ENCODE data around the gene ZNF185.
A peak's percentile ranks its signal among the peaks of the same experiment; 100 is the strongest.

The ZNF185 gene

GRCh38 chrX:152918707-152919106 lies 20.8 kb downstream of the ZNF185 start:
- H4K20me1 ChIP-seq (ENCODE audit: insufficient read depth, low read length), result no peaks in the 10 kb centered on the region
- TF ChIP-seq EZH2phosphoT487 (IDR thresholded peaks at IDR 0.05; ENCODE audit: low read length) (no peak), EZH2 (optimal IDR thresholded peaks at IDR 0.05; ENCODE audit: low read depth, low read length) (no peak)
- no peak overlapping the region for H3K4me3 ChIP-seq (ENCODE audit: low read length)
- no peak overlapping the region for H3K9ac ChIP-seq (ENCODE audit: low read length)
- no peaks in the 10 kb centered on the region for H3K79me2 ChIP-seq (ENCODE audit: low read length)
- H3K27ac ChIP-seq (ENCODE audit: low read length), result no peak overlapping the region
- H3K9me3 ChIP-seq (replicated peaks; ENCODE audit: insufficient read depth, low read length), result no peaks in the 10 kb centered on the region
- DNase-seq, result no peak
- H3K36me3 ChIP-seq (replicated peaks; ENCODE audit: insufficient read depth, low read length), result no peaks in the 10 kb centered on the region
- no peaks in the 10 kb centered on the region for H3K4me1 ChIP-seq (ENCODE audit: low read length)
- H3K27me3 ChIP-seq (replicated peaks; ENCODE audit: insufficient read depth, low read length), result no peaks in the 10 kb centered on the region
- no peak overlapping the region for H2AFZ ChIP-seq (ENCODE audit: low read length)
- no peak overlapping the region for H3K4me2 ChIP-seq (ENCODE audit: low read depth, low read length)
- H3K9me2 ChIP-seq (replicated peaks; ENCODE audit: insufficient read depth, low read length), result no peaks in the 10 kb centered on the region
- no peaks in the 10 kb centered on the region for H3F3A ChIP-seq (ENCODE audit: insufficient read depth, low read length)

- Histone ChIP-seq H3F3A (ENCODE audit: insufficient read depth, low read length) (no peaks in the 10 kb centered on the region), H3K27ac (ENCODE audit: low read length) (no peak overlapping the region), H3K36me3 (replicated peaks; ENCODE audit: insufficient read depth, low read length) (no peaks in the 10 kb centered on the region), H4K20me1 (ENCODE audit: insufficient read depth, low read length) (no peaks in the 10 kb centered on the region), H3K27me3 (replicated peaks; ENCODE audit: insufficient read depth, low read length) (no peaks in the 10 kb centered on the region), H3K4me1 (ENCODE audit: low read length) (no peaks in the 10 kb centered on the region), H3K9ac (ENCODE audit: low read length) (no peak overlapping the region), H2AFZ (ENCODE audit: low read length) (no peak overlapping the region), H3K4me2 (ENCODE audit: low read depth, low read length) (no peak overlapping the region), H3K79me2 (ENCODE audit: low read length) (no peaks in the 10 kb centered on the region), H3K4me3 (ENCODE audit: low read length) (no peak overlapping the region), H3K9me2 (replicated peaks; ENCODE audit: insufficient read depth, low read length) (no peaks in the 10 kb centered on the region), H3K9me3 (replicated peaks; ENCODE audit: insufficient read depth, low read length) (no peaks in the 10 kb centered on the region)
- TF ChIP-seq EZH2 (optimal IDR thresholded peaks at IDR 0.05; ENCODE audit: low read depth, low read length) (no peak), CTCF (IDR thresholded peaks at IDR 0.05; ENCODE audit: low read length) (no peak), EZH2phosphoT487 (IDR thresholded peaks at IDR 0.05; ENCODE audit: low read length) (no peak)
- DNase-seq, result no peak
These were observed 25.7 kb downstream of the ZNF185 start for GRCh38 chrX:152923599-152923998.

- TF ChIP-seq EZH2phosphoT487 (IDR thresholded peaks at IDR 0.05; ENCODE audit: low read length) (no peak), EZH2 (optimal IDR thresholded peaks at IDR 0.05; ENCODE audit: low read depth, low read length) (no peak), CTCF (IDR thresholded peaks at IDR 0.05; ENCODE audit: low read length) (no peak)
- Histone ChIP-seq H3K4me2 (ENCODE audit: low read depth, low read length) (no peak overlapping the region), H4K20me1 (ENCODE audit: insufficient read depth, low read length) (no peaks in the 10 kb centered on the region), H3K27me3 (replicated peaks; ENCODE audit: insufficient read depth, low read length) (no peaks in the 10 kb centered on the region), H3K79me2 (ENCODE audit: low read length) (no peaks in the 10 kb centered on the region), H3K9me3 (replicated peaks; ENCODE audit: insufficient read depth, low read length) (no peaks in the 10 kb centered on the region), H3K4me1 (ENCODE audit: low read length) (no peaks in the 10 kb centered on the region), H2AFZ (ENCODE audit: low read length) (no peak overlapping the region), H3K36me3 (replicated peaks; ENCODE audit: insufficient read depth, low read length) (no peaks in the 10 kb centered on the region), H3K4me3 (ENCODE audit: low read length) (no peak overlapping the region), H3K9ac (ENCODE audit: low read length) (no peak overlapping the region), H3K27ac (ENCODE audit: low read length) (no peak overlapping the region), H3F3A (ENCODE audit: insufficient read depth, low read length) (no peaks in the 10 kb centered on the region), H3K9me2 (replicated peaks; ENCODE audit: insufficient read depth, low read length) (no peaks in the 10 kb centered on the region)
- no peak for DNase-seq
These were observed 28.0 kb downstream of the ZNF185 start for GRCh38 chrX:152925835-152926234.

- H3F3A ChIP-seq (ENCODE audit: insufficient read depth, low read length), result no peaks in the 10 kb centered on the region
- no peaks in the 10 kb centered on the region for H3K9me2 ChIP-seq (replicated peaks; ENCODE audit: insufficient read depth, low read length)
- no peaks in the 10 kb centered on the region for H3K36me3 ChIP-seq (replicated peaks; ENCODE audit: insufficient read depth, low read length)
- H3K4me3 ChIP-seq (ENCODE audit: low read length), result no peak overlapping the region
- DNase-seq, result peak; percentile 34
- TF ChIP-seq EZH2phosphoT487 (IDR thresholded peaks at IDR 0.05; ENCODE audit: low read length), result no peak
- peak; percentile 45 for TF ChIP-seq CTCF (IDR thresholded peaks at IDR 0.05; ENCODE audit: low read length)
- no peak for TF ChIP-seq EZH2 (optimal IDR thresholded peaks at IDR 0.05; ENCODE audit: low read depth, low read length)
- H3K4me1 ChIP-seq (ENCODE audit: low read length), result no peaks in the 10 kb centered on the region
- no peak overlapping the region for H3K9ac ChIP-seq (ENCODE audit: low read length)
- H3K27me3 ChIP-seq (replicated peaks; ENCODE audit: insufficient read depth, low read length), result no peaks in the 10 kb centered on the region
- no peak overlapping the region for H3K4me2 ChIP-seq (ENCODE audit: low read depth, low read length)
- no peaks in the 10 kb centered on the region for H3K79me2 ChIP-seq (ENCODE audit: low read length)
- H3K27ac ChIP-seq (ENCODE audit: low read length), result no peak overlapping the region
- no peaks in the 10 kb centered on the region for H3K9me3 ChIP-seq (replicated peaks; ENCODE audit: insufficient read depth, low read length)
- no peaks in the 10 kb centered on the region for H4K20me1 ChIP-seq (ENCODE audit: insufficient read depth, low read length)
- H2AFZ ChIP-seq (ENCODE audit: low read length), result no peak overlapping the region
These were observed 28.4 kb downstream of the ZNF185 start for GRCh38 chrX:152926279-152926678.

All from MM.1S (cell line).